HG03457 (cell line): Measurements from ENCODE around the gene ZMYM5.
"Not testable (repeated sequence)": the region's sequence is repeated elsewhere in the genome, so short reads cannot be mapped to it uniquely, and the experiment has no call there.

Source experiments
- ATAC-seq: cut with Tn5 transposase; IDR thresholded peaks from one replicate; pipeline ENCODE4 v1.9.1; 2021; ENCODE audit warnings: moderate number of reproducible peaks; ENCODE audit not compliant: unreplicated experiment

Gene ZMYM5

DNA sequence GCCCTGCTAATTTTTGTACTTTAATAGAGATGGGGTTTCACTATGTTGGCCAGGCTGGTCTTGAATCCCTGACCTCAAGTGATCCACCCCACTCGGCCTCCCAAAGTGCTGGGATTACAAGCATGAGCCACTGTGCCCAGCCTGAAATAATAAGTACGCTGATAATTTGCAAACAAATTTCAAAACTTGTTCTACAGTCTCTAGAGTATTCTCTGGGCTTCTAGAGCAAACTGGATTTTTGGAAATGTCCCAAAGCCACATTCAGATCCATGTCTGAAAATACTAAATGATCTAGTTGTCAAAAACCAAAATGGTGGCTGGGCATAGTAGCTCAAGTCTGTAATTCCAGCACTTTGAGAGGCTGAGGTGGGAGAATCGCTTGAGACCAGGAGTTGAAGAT lies 40.8 kb downstream of the ZMYM5 start:
- ATAC-seq, result no peak

- ATAC-seq, result no peak
These were observed 45.1 kb downstream of the ZMYM5 start for GRCh38 chr13:19818223-19818842.

DNA sequence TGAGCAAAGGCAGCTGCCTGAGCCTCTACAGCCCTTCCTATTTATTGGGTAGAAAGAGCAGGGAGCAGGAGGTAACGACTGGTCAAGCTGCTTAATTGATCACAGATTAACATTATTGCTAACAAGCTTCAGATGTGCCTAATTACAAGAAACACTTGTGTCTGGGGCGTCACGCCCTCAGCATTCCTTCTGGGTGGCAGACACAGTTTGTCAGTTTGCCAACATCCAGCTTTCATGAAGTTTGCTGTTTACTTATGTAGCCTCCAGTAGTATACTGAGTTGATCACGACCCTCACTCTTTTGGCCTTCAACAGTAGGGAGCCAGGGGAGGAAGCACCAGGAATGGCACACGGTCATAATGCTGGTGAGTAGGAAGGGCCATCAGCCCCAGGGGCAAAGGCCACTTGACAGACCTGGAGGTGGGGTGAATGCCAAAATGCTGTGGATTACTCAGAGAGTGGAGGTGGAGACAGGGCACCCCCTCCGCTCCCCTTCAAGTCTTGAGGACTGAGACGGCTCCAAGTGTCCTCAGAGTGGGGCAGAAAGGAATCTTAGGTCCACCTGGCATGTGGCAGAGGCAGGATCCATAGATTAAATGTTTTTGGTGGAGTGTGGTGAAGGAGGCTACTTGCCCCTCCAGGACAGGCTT lies 45.8 kb downstream of the ZMYM5 start:
- no peak for ATAC-seq

GRCh38 chr13:19817106-19817505 lies 46.3 kb downstream of the ZMYM5 start:
- no peak for ATAC-seq

GRCh38 chr13:19815842-19816241 lies 47.6 kb downstream of the ZMYM5 start:
- ATAC-seq, result not testable (repeated sequence)

DNA sequence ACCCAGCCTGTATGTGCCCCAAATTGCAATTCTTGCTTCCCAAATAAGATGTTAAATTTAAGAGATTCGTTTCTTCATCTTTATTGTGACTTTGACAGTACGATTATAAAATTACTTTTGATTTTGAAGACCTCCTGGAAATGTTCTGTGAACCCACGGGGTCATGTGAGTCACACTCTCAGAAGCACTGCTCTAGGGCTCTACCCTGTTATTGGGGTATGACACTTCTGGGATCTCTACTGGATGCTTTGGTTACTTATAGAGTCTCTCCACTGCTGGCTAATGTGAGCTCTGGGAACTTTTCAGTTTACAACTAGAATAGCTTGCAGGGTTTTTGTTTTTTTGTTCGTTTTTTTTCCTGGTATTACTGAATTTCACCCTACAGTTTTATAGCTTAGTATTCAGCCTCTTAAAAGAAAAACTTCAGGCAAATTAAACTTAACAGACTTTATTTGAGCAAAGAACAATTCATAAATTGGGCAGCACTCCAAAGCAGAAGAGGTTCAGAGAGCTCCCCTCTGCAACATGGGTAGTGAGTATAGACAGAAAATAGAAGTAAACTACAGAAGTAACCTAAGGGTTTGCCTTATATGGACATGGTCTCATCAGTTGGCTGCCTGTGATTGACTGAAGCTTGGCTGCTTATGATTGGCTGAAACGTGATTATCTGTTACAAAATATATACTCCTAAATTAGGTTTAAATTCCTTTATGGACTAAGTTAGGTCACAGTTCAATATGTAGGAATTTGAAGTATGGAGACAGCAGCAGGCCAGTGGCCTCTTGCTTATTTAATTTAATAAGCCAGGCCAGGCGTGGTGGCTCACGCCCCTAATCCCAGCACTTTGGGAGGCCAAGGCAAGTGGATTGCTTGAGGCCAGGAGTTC lies 52.2 kb downstream of the ZMYM5 start:
- no peak for ATAC-seq

DNA sequence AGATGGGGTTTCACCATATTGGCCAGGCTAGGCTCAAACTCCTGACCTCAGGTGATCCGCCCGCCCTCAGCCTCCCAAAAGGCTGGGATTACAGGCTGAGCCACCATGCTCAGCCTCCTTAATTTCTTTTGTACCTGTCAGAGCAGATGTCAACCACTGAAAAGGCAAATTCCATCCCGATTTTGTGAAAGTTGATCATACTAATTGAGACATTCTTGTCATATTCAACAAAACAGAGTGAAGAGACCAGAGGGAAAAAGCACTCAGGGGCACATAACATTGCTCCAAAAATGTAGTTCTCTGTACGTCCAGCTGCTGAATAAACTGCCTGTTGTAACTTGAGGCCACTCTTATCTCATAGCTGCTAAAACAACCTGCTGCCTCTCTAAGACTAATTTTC lies 53.3 kb downstream of the ZMYM5 start:
- no peak for ATAC-seq

GRCh38 chr13:19805765-19806164 lies 57.7 kb downstream of the ZMYM5 start:
- no peak for ATAC-seq

DNA sequence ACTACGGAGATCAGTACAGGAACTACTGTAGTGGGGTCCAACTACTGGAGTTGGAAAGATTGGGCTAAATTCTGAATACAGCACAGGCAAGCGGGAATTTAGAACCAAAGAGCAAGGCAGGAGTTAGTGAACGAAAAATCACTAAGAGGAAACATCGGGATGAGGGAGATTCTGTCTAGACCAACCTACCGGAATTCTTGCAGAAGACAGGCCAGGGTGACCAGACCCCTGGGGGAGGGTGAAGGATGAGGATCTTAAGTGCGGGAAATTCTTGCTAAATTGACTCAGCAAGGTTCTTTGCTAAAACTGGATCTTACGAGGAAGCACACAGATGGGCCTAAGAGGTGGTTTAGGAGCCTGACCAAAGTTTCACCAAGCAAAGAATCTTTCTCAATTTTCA lies 67.5 kb downstream of the ZMYM5 start:
- no peak for ATAC-seq

DNA sequence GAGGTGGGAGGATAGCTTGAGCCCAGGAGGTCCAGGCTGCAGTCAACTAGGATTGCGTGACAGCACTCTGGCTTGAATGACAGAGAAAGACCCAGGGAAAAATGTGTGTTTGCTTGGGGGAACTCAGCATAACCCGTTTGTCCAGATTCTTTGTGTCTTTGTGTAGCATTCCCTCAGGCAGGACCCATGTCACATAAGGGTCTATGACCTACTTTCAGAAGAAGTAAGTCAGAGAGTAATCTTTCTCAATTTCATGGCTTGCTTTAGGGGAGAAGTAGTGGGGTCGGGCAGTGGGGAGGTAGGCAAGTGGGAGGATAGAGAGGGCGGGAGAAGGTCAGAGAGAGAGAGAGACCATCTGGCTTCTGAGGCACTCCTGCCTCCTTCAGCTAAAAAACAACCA lies 68.8 kb downstream of the ZMYM5 start:
- no peak for ATAC-seq

DNA sequence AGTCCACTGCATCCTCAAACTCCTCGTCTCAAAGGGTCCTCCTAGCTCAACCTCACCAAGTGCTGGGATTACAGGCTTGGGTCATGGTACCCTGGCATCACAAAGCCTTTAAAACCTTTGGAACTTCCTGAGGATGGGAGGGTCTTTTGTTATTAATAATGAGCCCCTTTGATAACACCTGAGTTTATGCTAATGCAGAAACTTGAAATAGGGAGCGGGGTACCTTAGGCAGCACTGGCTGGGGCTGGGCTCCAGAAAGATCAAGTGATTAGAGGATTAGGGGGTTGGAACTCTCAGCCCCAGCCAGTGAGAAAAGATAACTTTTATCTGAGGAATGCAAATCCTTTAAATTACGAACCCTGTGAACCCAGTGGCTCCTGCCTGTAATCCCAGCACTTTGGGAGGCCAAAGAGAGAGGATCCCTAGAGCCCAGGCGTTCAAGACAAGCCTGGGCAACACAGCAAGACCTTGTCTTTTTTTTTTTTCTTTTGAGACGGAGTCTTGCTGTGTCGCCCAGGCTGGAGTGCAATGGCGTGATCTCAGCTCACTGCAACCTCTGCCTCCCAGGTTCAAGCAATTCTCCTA lies 71.4 kb downstream of the ZMYM5 start:
- no peak for ATAC-seq

DNA sequence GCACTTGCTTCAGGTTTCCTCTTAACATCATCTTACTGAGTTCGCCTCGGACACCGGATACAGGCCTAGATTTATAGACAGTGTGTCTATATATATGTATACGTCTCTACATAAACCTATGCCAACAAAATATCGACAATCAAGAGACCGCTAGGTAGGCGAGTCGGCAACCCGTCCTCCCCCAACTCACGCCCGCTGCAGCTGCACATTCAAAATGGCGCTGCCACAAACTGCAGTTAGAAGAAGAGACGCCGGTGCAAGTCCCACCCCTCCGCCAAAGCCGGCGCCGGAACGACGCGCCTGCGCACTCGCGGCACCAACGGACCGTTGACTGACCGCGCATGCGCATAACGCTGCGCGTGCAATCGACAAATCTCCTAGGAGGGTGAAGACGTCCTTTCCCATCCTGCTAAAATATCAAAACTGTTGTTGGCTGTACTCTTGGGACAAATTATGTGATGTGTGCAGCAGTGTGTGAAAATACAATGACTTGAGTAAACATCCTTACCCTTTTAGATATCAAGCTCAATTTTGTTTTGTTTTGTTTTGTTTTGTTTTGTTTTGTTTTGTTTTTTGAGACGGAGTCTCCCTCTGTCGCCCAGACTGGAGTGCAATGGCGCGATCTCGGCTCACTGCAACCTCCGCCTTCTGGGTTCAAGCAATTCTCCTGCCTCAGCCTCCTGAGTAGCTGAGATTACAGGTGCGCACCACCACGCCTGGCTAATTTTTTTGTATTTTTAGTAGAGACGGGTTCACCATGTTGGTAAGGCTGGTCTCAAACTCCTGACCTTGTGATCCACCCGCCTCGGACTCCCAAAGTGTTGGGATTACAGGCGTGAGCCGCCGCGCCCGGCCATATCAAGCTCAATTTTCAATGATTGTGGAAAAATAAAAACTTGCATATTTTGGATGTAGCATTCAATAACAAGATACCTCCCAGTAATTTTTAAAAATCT lies 80.4 kb downstream of the ZMYM5 start, which contains the start of gene PSPC1:
Gene PSPC1, minus strand, starts transcription at position 219 of the 956 bp plus-strand sequence. Its CDS starts 188 bp downstream, at position 31.
- peak; percentile 86 for ATAC-seq

DNA sequence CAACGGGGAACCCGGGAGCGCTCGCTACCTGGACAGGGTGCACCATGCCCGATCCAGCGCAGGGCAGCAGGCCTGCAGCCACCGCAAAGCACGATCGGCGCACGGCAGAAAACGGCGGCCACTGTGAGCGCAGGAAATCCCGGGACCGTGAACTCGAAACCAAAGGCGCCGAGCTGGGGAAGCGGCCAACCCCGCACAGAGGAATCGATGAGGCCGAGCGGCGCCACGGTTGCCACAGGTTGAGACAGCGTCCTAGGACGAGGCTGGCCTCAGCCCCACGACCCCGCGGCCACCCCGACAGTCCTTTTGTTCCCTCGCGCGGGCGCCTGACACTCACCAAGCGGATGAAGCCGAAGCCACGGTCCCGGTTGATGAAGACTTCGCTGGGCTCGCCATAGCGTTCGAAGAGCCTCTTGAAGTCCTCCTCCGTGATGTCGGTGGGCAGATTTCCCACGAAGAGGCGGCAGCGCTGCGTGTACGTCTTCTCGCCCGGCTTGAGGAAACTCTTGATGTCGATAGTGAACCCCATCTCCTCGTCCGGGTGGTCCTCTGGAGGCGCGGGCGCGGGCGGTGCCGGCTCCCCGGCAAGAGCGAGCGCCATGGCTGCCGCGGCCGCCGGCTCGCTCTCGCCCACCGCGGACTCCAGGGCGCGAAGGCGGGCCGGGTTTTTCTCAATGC lies 81.3 kb downstream of the ZMYM5 start:
- ATAC-seq, result peak; percentile 29

- ATAC-seq, result no peak
These were observed 81.9 kb downstream of the ZMYM5 start for GRCh38 chr13:19781526-19781925.

DNA sequence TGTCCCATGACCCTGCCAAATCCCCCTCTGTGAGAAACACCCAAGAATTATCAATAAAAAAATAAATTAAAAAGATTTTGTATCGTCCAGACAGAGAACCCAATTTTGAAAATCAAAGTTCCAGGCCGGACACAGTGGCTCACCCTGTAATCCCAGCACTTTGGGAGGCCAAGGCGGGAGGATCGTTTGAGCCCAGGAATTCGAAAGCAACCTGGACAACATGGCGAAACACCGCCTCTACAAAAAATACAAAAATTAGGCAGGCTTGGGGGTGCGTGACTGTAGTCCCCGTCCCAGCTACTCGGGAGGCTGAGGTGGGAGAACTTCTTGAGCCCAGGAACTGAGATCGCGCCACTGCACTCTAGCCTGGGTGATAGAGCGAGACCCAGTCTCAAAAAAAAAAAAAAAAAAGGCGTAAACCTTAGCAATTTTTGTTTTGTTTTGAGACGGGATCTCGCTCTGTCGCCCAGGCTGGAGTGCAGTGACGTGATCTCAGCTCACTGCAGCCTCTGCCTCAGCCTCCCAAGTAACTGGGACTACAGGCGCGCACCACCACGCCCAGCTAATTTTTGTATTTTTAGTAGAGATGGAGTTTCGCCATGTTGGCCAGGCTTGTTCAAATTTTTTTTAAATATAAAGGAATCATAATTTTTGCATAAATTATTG lies 82.6 kb downstream of the ZMYM5 start:
- not testable (repeated sequence) for ATAC-seq
